Fibroblast of lung (primary cell): ENCODE data around the gene NCOA7.

ENCODE experiments used
- CTCF ChIP-seq, 2 donors: IDR thresholded peaks in 1 of 2; conservative IDR thresholded peaks in 1 of 2; 1 replicate in 1 of 2; 2 replicates in 1 of 2; pipeline ENCODE4 v1.5.1; 2011 to 2012; ENCODE audit warnings: low read length in 2 of 2, control low read depth in 1 of 2, inconsistent platforms in 1 of 2, low read depth in 1 of 2, mild to moderate bottlenecking in 1 of 2
- EZH2 ChIP-seq: IDR thresholded peaks from 2 replicates; pipeline ENCODE4 v1.5.1; 2012; ENCODE audit warnings: low read length, control low read depth, mild to moderate bottlenecking; ENCODE audit errors: missing control alignments

- TF ChIP-seq CTCF (conservative IDR thresholded peaks at IDR 0.05 in 1 of 2, IDR thresholded peaks at IDR 0.05 in 1 of 2; ENCODE audit: low read depth in 1 of 2, low read length in 2 of 2) (no peak), EZH2 (no peak)
These were observed 119.8 kb downstream of the NCOA7 start for GRCh38 chr6:125910527-125910926.
